IMR-90 (cell line): ENCODE results near the gene DPEP1. TPM values are rescaled to one million over a fixed set of nuclear protein-coding genes. Genes with fewer than 3 reads are reported as not detected.

ENCODE experiments used
- ATAC-seq: fragments of 200-7000 bp; cut with Tn5 transposase; 2 replicates; pipeline ENCODE4 v1.9.1; 2020; ENCODE audit warnings: low read depth, mild to moderate bottlenecking, moderate library complexity
- BruUV-seq: library from RNA; stranded (reverse); fragments of 400-500 nt; replicated peaks from 2 replicates; lab custom pipeline; 2021; lab: Mats Ljungman, UMichigan
- CTCF ChIA-PET: fragments of 300-600 bp; formaldehyde crosslinking; extraction: SDS; loops from one replicate; lab custom pipeline; 2021; ENCODE audit warnings: antibody characterized with exemption; lab: Yijun Ruan, JAX
- POLR2A ChIA-PET: fragments of 300-600 bp; sonication (Branson Sonifier 250); formaldehyde crosslinking; loops from one replicate; lab custom pipeline; 2022; ENCODE audit warnings: antibody characterized with exemption; ENCODE audit not compliant: unreplicated experiment; lab: Charles Lee
- DNase-seq: peaks from one replicate; pipeline ENCODE4 v3.0.0; 2013
- H2AFZ ChIP-seq: replicated peaks from 2 replicates; pipeline ENCODE3; 2013; ENCODE audit warnings: low read length, mild to moderate bottlenecking; ENCODE audit not compliant: poor library complexity
- H2AK5ac ChIP-seq: 2 replicates; pipeline ENCODE4 v1.6.1; 2013; ENCODE audit warnings: low read depth, low read length, inconsistent platforms
- H2AK9ac ChIP-seq: replicated peaks from 2 replicates; pipeline ENCODE3; 2013; ENCODE audit warnings: mild to moderate bottlenecking, low read depth, low read length, moderate library complexity; ENCODE audit not compliant: poor library complexity
- H2BK120ac ChIP-seq: 2 replicates; pipeline ENCODE4 v1.6.1; 2013; ENCODE audit warnings: low read depth, low read length, inconsistent platforms
- H2BK15ac ChIP-seq: 3 replicates; pipeline ENCODE4 v1.6.1; 2013; ENCODE audit warnings: low read depth, low read length, inconsistent platforms
- H2BK20ac ChIP-seq: 2 replicates; pipeline ENCODE4 v1.6.1; 2013; ENCODE audit warnings: low read depth, mild to moderate bottlenecking, inconsistent platforms, low read length, moderate library complexity
- H2BK5ac ChIP-seq: 2 replicates; pipeline ENCODE4 v1.6.1; 2013; ENCODE audit warnings: mild to moderate bottlenecking, low read depth, low read length, inconsistent platforms; ENCODE audit not compliant: poor library complexity, severe bottlenecking
- H3K14ac ChIP-seq: replicated peaks from 2 replicates; pipeline ENCODE4 v1.6.1; 2013; ENCODE audit warnings: low read depth, low read length, inconsistent platforms
- H3K18ac ChIP-seq: 2 replicates; pipeline ENCODE4 v1.6.1; 2013; ENCODE audit warnings: low read depth, low read length, control low read depth
- H3K23ac ChIP-seq: 2 replicates; pipeline ENCODE4 v1.6.1; 2013; ENCODE audit warnings: low read depth, low read length, inconsistent platforms
- H3K27ac ChIP-seq: 2 replicates; pipeline ENCODE4 v1.5.1; 2013; ENCODE audit warnings: mild to moderate bottlenecking, control low read depth, low read length; ENCODE audit not compliant: insufficient read depth
- H3K27me3 ChIP-seq: 2 replicates; pipeline ENCODE4 v1.6.1; 2013; ENCODE audit warnings: low read length; ENCODE audit not compliant: control insufficient read depth, insufficient read depth
- H3K36me3 ChIP-seq: 2 replicates; pipeline ENCODE4 v1.6.1; 2013; ENCODE audit warnings: low read length, mixed read lengths; ENCODE audit not compliant: control insufficient read depth, insufficient read depth
- H3K4ac ChIP-seq: 2 replicates; pipeline ENCODE4 v1.6.1; 2013; ENCODE audit warnings: low read depth, low read length, inconsistent platforms
- H3K4me1 ChIP-seq: 2 replicates; pipeline ENCODE4 v1.6.1; 2013; ENCODE audit warnings: low read length, mixed read lengths; ENCODE audit not compliant: control insufficient read depth, insufficient read depth
- H3K4me2 ChIP-seq: 2 replicates; pipeline ENCODE4 v1.6.1; 2013; ENCODE audit warnings: low read depth, mild to moderate bottlenecking, control low read depth, low read length, moderate library complexity
- H3K4me3 ChIP-seq: 2 replicates; pipeline ENCODE4 v1.5.1; 2013; ENCODE audit warnings: low read depth, mild to moderate bottlenecking, control low read depth, low read length, moderate library complexity; ENCODE audit not compliant: insufficient read depth
- H3K56ac ChIP-seq: 2 replicates; pipeline ENCODE4 v1.6.1; 2013; ENCODE audit warnings: low read length, inconsistent platforms; ENCODE audit not compliant: insufficient read depth; ENCODE audit errors: extremely low read depth
- H3K79me1 ChIP-seq, 2 experiments: 2 replicates each; pipeline ENCODE4 v1.6.1; 2013; ENCODE audit warnings: low read length in 2 of 2, inconsistent platforms in 1 of 2, low read depth in 1 of 2
- H3K9ac ChIP-seq: 2 replicates; pipeline ENCODE4 v1.6.1; 2013; ENCODE audit warnings: low read depth, low read length, control low read depth
- H3K9me1 ChIP-seq: 2 replicates; pipeline ENCODE4 v1.6.1; 2013; ENCODE audit warnings: low read length, inconsistent platforms; ENCODE audit not compliant: insufficient read depth
- H3K9me3 ChIP-seq: 2 replicates; pipeline ENCODE4 v1.6.1; 2013; ENCODE audit warnings: low read length; ENCODE audit not compliant: control insufficient read depth, insufficient read depth
- H4K20me1 ChIP-seq: 2 replicates; pipeline ENCODE4 v1.6.1; 2013; ENCODE audit warnings: low read length, inconsistent platforms; ENCODE audit not compliant: insufficient read depth
- H4K5ac ChIP-seq: 2 replicates; pipeline ENCODE4 v1.6.1; 2013; ENCODE audit warnings: mild to moderate bottlenecking, low read depth, low read length, control low read depth
- H4K8ac ChIP-seq, 2 experiments: 2 replicates each; pipeline ENCODE4 v1.6.1; 2013; ENCODE audit warnings: low read depth in 2 of 2, low read length in 2 of 2, control low read depth in 1 of 2, inconsistent platforms in 1 of 2
- H4K91ac ChIP-seq: 2 replicates; pipeline ENCODE4 v1.6.1; 2013; ENCODE audit warnings: low read depth, low read length, inconsistent platforms; ENCODE audit not compliant: insufficient read depth
- MAZ ChIP-seq: IDR thresholded peaks from 2 replicates; pipeline ENCODE4 v1.6.1; 2012; ENCODE audit warnings: low read depth, mild to moderate bottlenecking, low read length, improper control_type of control experiment, moderate library complexity, borderline replicate concordance
- WGBS, 2 experiments: methylation state at CpG; one replicate each; pipeline versions ENCODE4 v1.1.5 to v1.1.7; 2013; ENCODE audit warnings: missing lambda C conversion rate in 2 of 2; ENCODE audit not compliant: insufficient read length in 1 of 2; ENCODE audit errors: extremely low coverage in 2 of 2; 5-methylcytosine and 5-hydroxymethylcytosine counted together
- dilution Hi-C: fragments of 300-500 bp; cut with HindIII; formaldehyde crosslinking; loops from one replicate; pipeline ENCODE4 v1.14.3; 2018; ENCODE audit warnings: low sequenced_read_pairs; ENCODE audit not compliant: unreplicated experiment
- in situ Hi-C: fragments of 300-500 bp; cut with MboI; formaldehyde crosslinking; loops from 3 replicates; pipeline ENCODE4 v1.14.3; 2019; ENCODE audit warnings: low sequenced_read_pairs, inconsistent platforms, mixed read lengths
- intact Hi-C: fragments of 100-400 bp; cut with micrococcal nuclease; formaldehyde crosslinking; loops from 2 replicates; pipeline ENCODE4 v1.10.0; 2022
- polyA plus RNA-seq, 3 experiments: library from polyadenylated mRNA; depleted of rRNA; stranded (reverse); fragments of >200 nt; gene quantifications; 2 replicates each; pipeline ENCODE4 v1.2.3, GENCODE V29; 2012; ENCODE audit warnings: low replicate concordance in 1 of 3
- total RNA-seq: library from RNA; depleted of rRNA; stranded (reverse); fragments of >200 nt; gene quantifications from 2 replicates; pipeline ENCODE4 v1.2.3, GENCODE V29; 2012
- TF ChIP-seq, protein P1 (sequence below): fragments of 150-350 bp; IDR thresholded peaks from 2 replicates; pipeline ENCODE4 v1.6.1; 2017; ENCODE audit warnings: mild to moderate bottlenecking, antibody characterized with exemption, low read length, low read depth

DPEP1 gene
- total and polyA plus RNA-seq, 2 of the 4 experiments (the other 2 are of a cell fraction) = not detected

DNA sequence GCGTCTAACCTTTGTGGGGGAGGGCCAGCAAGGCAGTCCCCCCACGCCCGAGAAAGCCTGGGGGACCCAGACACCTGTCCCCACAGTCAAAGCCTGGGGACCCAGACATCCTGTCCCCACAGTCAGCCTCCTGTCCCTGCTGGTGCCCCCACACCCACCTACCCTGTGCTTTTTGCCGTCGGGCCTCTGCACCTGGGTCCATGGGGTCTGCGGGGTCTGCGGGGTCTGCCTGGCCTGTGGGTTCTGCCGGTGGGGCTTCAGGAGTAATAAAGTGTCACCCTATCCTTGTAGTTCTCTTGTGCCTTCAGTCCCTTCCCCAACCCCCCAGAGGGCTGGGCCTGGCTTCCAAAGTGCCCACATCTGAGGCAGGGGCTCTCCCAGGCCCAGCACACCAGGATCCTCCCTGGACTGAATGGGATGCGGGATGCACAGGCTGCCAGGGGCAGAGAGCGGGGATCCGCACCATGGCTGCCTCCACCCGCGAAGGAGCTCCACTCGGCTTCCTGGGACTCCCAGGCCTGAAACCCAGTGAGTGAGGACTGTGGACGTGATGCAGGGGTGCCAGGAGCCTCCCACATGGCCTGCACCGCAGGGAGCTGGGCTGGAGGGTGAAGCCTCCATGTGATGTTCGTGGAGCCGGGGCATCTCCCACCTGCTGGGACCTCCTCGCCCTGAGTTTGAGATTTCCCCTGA lies 16.3 kb upstream of the DPEP1 start:
- Histone ChIP-seq H2BK5ac (no peak overlapping the region), H3K9me3 (no peaks in the 10 kb centered on the region), H3K9me1 (no peaks in the 10 kb centered on the region; the same call in 1 of the 2 replicates), H3K27me3 (no peaks in the 10 kb centered on the region), H3K18ac (no peak overlapping the region), H3K14ac (no peak overlapping the region), H4K8ac (no peak overlapping the region), H3K23ac (no peak overlapping the region), H3K4me3 (no peak overlapping the region), H2AK5ac (peak overlapping the region; percentile 50; the same call in 1 of the 2 replicates), H3K4me1 (peaks cover 4% of the 10 kb centered on the region), H3K4ac (no peak overlapping the region), H2AK9ac (no peak overlapping the region), H3K79me1 (no peaks in the 10 kb centered on the region), H2BK15ac (0 out of 3 replicates have a peak overlapping the region, but pooled peaks have one; percentile 13), H3K4me2 (no peak overlapping the region), H4K5ac (no peak overlapping the region), H2BK20ac (no peak overlapping the region), H3K36me3 (no peaks in the 10 kb centered on the region; the same call in 1 of the 2 replicates), H3K9ac (no peak overlapping the region), H2AFZ (peak overlapping the region; percentile 58), H3K56ac (no peak overlapping the region), H4K20me1 (peaks cover 3% of the 10 kb centered on the region; the same call in 1 of the 2 replicates), H3K27ac (no peak overlapping the region), H4K91ac (no peak overlapping the region), H2BK120ac (no peak overlapping the region)
- in situ Hi-C loops = no loop called here
- 85% methylated on average over 11 of the region's 19 CpGs; no CpG with 5 or more reads in 1 of the 2 experiments for WGBS, 2 experiments
- no peak for TF ChIP-seq MAZ
- TF ChIP-seq, protein P1, sequence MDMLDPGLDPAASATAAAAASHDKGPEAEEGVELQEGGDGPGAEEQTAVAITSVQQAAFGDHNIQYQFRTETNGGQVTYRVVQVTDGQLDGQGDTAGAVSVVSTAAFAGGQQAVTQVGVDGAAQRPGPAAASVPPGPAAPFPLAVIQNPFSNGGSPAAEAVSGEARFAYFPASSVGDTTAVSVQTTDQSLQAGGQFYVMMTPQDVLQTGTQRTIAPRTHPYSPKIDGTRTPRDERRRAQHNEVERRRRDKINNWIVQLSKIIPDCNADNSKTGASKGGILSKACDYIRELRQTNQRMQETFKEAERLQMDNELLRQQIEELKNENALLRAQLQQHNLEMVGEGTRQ = no peak
- intact Hi-C loops = no loop called here
- BruUV-seq = no TSS peak
- dilution Hi-C loops = no loop called here
- ATAC-seq (no peak), DNase-seq (no peak)
- ChIA-PET POLR2A (no interaction called here), CTCF (interaction anchor here (1.1 kb wide), 1 partner anchor 13 kb away, joined by 4 read pairs; no protein-coding TSS in a partner anchor)
